MV-4-11 (cell line): ENCODE results near the gene PRPF6.

Source experiments
- DNase-seq: peaks from one replicate; lab custom pipeline; 2025; lab: John Stamatoyannopoulos, UW

Gene PRPF6

GRCh38 chr20:63980806-63981728 lies at the start of gene PRPF6:
Gene PRPF6, plus strand, starts transcription at chr20:63981132. Its CDS starts 114 bp downstream, at chr20:63981246.
- peak; percentile 96 for DNase-seq

GRCh38 chr20:63931735-63932134 lies 49.2 kb upstream of the PRPF6 start:
- no peak for DNase-seq

GRCh38 chr20:63932606-63933160 lies 48.2 kb upstream of the PRPF6 start:
- no peak for DNase-seq

GRCh38 chr20:63933646-63934045 lies 47.3 kb upstream of the PRPF6 start:
- no peak for DNase-seq

GRCh38 chr20:63934271-63935068 lies 46.5 kb upstream of the PRPF6 start:
- DNase-seq: no peak

GRCh38 chr20:63935447-63935846 lies 45.5 kb upstream of the PRPF6 start:
- DNase-seq: no peak

GRCh38 chr20:63937596-63937995 lies 43.3 kb upstream of the PRPF6 start:
- DNase-seq: no peak

- no peak for DNase-seq
Measured at GRCh38 chr20:63939061-63939935, 41.6 kb upstream of the PRPF6 start.

GRCh38 chr20:63940071-63940471 lies 40.9 kb upstream of the PRPF6 start:
- no peak for DNase-seq

GRCh38 chr20:63940472-63941266 lies 40.3 kb upstream of the PRPF6 start:
- no peak for DNase-seq

- peak; percentile 86 for DNase-seq
Measured at GRCh38 chr20:63941282-63942081, 39.5 kb upstream of the PRPF6 start.

GRCh38 chr20:63942250-63942951 lies 38.5 kb upstream of the PRPF6 start:
- no peak for DNase-seq

GRCh38 chr20:63942969-63943807 lies 37.7 kb upstream of the PRPF6 start:
- no peak for DNase-seq

GRCh38 chr20:63943808-63944077 lies 37.2 kb upstream of the PRPF6 start:
- no peak for DNase-seq

- no peak for DNase-seq
Measured at GRCh38 chr20:63944078-63944941, 36.6 kb upstream of the PRPF6 start.

GRCh38 chr20:63945031-63945658 lies 35.8 kb upstream of the PRPF6 start:
- no peak for DNase-seq
